PC-3 (cell line): ENCODE results near the gene KCNB1.

Experiments
- CTCF ChIP-seq: fragments of 300-600 bp; sonication (generic); conservative IDR thresholded peaks from 2 replicates; pipeline ENCODE4 v1.5.1; 2017; ENCODE audit warnings: antibody characterized with exemption, low read depth, mild to moderate bottlenecking, low read length
- EZH2phosphoT487 ChIP-seq: fragments of 300-600 bp; sonication (generic); IDR thresholded peaks from 2 replicates; pipeline ENCODE4 v1.6.1; 2018; ENCODE audit warnings: mild to moderate bottlenecking, antibody characterized with exemption, low read length, borderline replicate concordance

- TF ChIP-seq CTCF = no peak
- no peak for TF ChIP-seq EZH2phosphoT487
Observed at GRCh38 chr20:49360242-49360968, 122.1 kb downstream of the KCNB1 start.
